Adrenal gland (tissue), 5 donors: ENCODE data around the gene MTOR.

ENCODE experiments used
- POLR2A ChIP-seq, 2 donors: fragments of 450-650 bp; IDR thresholded peaks; one replicate each; pipeline ENCODE4 v1.6.1; 2017; ENCODE audit warnings: antibody characterized with exemption in 2 of 2, mild to moderate bottlenecking in 2 of 2, moderate library complexity in 1 of 2
- TF ChIP-seq, protein P1 (sequence below), 6 experiments: fragments of 450-650 bp in 4 of 6; fragments of 200-600 bp in 2 of 6; sonication (generic) in 1 of 6; IDR thresholded peaks; 1 replicate in 5 of 6; 2 replicates in 1 of 6; pipeline versions ENCODE4 v1.5.1 to v1.8.0; 2016 to 2021; ENCODE audit warnings: antibody characterized with exemption in 6 of 6, mild to moderate bottlenecking in 2 of 6, moderate library complexity in 1 of 6
- donor health status: DM: no; HTN: no; CAD: no.

GRCh38 chr1:11145741-11146140, 116.6 kb downstream of the MTOR start:
- TF ChIP-seq, protein P1, sequence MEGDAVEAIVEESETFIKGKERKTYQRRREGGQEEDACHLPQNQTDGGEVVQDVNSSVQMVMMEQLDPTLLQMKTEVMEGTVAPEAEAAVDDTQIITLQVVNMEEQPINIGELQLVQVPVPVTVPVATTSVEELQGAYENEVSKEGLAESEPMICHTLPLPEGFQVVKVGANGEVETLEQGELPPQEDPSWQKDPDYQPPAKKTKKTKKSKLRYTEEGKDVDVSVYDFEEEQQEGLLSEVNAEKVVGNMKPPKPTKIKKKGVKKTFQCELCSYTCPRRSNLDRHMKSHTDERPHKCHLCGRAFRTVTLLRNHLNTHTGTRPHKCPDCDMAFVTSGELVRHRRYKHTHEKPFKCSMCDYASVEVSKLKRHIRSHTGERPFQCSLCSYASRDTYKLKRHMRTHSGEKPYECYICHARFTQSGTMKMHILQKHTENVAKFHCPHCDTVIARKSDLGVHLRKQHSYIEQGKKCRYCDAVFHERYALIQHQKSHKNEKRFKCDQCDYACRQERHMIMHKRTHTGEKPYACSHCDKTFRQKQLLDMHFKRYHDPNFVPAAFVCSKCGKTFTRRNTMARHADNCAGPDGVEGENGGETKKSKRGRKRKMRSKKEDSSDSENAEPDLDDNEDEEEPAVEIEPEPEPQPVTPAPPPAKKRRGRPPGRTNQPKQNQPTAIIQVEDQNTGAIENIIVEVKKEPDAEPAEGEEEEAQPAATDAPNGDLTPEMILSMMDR (IDR thresholded peaks at IDR 0.05) = no peak
- TF ChIP-seq POLR2A (IDR thresholded peaks at IDR 0.05) = no peak
